ENCODE data around the gene ALLC. TPM values are rescaled to one million over a fixed set of nuclear protein-coding genes. Genes with fewer than 3 reads are reported as not detected.
"Not testable (repeated sequence)": the region's sequence is repeated elsewhere in the genome, so short reads cannot be mapped to it uniquely, and the experiment has no call there.

The ALLC gene
- total and polyA plus RNA-seq, 2 experiments from 2014 or later, result not detected

DNA sequence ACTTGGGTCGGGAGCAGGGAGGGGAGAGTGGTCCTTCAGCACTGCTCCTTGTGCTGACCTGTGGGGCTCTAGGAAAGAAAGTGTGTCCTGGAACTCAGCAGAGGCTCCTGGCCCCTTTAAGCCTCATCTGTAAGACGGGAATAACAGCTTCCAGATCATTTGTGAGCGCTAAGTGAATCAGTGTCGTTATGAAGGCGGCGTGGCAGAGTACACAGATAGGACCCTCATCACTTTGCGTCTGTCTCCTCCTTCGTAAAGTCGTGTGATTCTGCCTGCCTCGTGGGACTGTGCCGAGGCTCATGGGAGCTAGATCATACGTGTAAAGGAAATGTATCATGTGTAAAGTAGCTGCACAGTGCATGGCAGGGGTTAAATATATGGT, 44.5 kb upstream of the ALLC start:
- no peaks in the 10 kb centered on the region for H3K9me3 ChIP-seq (ENCODE audit: low read depth)
- WGBS (ENCODE audit: low lambda C conversion rate, missing lambda C conversion rate), result 94% methylated on average over 12 of the region's 12 CpGs
- DNase-seq (ENCODE audit: low spot score), result no peak
- TF ChIP-seq EZH2phosphoT487 (IDR thresholded peaks at IDR 0.05; ENCODE audit: low read depth, severe bottlenecking, unreplicated experiment) (no peak), EZH2 (IDR thresholded peaks at IDR 0.05; ENCODE audit: borderline replicate concordance) (no peak)
- TF ChIP-seq, protein P1, sequence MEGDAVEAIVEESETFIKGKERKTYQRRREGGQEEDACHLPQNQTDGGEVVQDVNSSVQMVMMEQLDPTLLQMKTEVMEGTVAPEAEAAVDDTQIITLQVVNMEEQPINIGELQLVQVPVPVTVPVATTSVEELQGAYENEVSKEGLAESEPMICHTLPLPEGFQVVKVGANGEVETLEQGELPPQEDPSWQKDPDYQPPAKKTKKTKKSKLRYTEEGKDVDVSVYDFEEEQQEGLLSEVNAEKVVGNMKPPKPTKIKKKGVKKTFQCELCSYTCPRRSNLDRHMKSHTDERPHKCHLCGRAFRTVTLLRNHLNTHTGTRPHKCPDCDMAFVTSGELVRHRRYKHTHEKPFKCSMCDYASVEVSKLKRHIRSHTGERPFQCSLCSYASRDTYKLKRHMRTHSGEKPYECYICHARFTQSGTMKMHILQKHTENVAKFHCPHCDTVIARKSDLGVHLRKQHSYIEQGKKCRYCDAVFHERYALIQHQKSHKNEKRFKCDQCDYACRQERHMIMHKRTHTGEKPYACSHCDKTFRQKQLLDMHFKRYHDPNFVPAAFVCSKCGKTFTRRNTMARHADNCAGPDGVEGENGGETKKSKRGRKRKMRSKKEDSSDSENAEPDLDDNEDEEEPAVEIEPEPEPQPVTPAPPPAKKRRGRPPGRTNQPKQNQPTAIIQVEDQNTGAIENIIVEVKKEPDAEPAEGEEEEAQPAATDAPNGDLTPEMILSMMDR (IDR thresholded peaks at IDR 0.05; ENCODE audit: poor library complexity), result no peak
- H3K27ac ChIP-seq, result no peak overlapping the region
- no peak overlapping the region for H2AFZ ChIP-seq
- no peaks in the 10 kb centered on the region for H3K27me3 ChIP-seq
- no peaks in the 10 kb centered on the region for H3K4me1 ChIP-seq (ENCODE audit: insufficient read depth)
- H3K9me2 ChIP-seq (replicated peaks; ENCODE audit: insufficient read depth), result no peaks in the 10 kb centered on the region
- no peaks in the 10 kb centered on the region for H4K20me1 ChIP-seq (ENCODE audit: insufficient read depth, poor library complexity, severe bottlenecking)
- no peak overlapping the region for H3K4me2 ChIP-seq
- no peak overlapping the region for H3K4me3 ChIP-seq
- H3K36me3 ChIP-seq (replicated peaks; ENCODE audit: insufficient read depth, low read depth), result no peaks in the 10 kb centered on the region
- H3K79me2 ChIP-seq, result no peaks in the 10 kb centered on the region

DNA sequence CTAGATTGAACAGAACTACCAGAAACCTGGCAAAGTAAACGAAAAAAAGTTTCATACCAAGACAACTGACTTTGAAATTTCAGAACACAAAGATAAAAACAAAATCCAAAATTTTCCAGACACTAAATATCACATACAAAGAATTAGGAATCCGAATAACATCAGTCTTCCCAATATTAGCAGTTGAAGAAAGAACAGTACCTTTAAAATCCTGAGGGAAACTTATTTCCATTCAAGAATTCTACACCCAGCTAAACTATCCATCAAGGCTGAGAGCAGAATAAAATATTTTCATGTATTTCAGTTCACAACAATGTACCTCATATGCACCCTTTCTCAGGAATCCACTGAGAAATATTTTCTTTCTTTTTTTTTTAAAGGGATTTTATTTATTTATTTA, 43.3 kb upstream of the ALLC start:
- H3K4me3 ChIP-seq; H3K4me1 ChIP-seq (ENCODE audit: insufficient read depth); H3K36me3 ChIP-seq (replicated peaks; ENCODE audit: insufficient read depth, low read depth); H3K9me2 ChIP-seq (replicated peaks; ENCODE audit: insufficient read depth); H3K9me3 ChIP-seq (ENCODE audit: low read depth); H2AFZ ChIP-seq; H3K27me3 ChIP-seq; H3K27ac ChIP-seq; H3K79me2 ChIP-seq; H3K4me2 ChIP-seq; DNase-seq (ENCODE audit: low spot score); H4K20me1 ChIP-seq (ENCODE audit: insufficient read depth, poor library complexity, severe bottlenecking): not testable (repeated sequence)
- WGBS (ENCODE audit: low lambda C conversion rate, missing lambda C conversion rate), result 84% methylated on average over 2 of the region's 2 CpGs

DNA sequence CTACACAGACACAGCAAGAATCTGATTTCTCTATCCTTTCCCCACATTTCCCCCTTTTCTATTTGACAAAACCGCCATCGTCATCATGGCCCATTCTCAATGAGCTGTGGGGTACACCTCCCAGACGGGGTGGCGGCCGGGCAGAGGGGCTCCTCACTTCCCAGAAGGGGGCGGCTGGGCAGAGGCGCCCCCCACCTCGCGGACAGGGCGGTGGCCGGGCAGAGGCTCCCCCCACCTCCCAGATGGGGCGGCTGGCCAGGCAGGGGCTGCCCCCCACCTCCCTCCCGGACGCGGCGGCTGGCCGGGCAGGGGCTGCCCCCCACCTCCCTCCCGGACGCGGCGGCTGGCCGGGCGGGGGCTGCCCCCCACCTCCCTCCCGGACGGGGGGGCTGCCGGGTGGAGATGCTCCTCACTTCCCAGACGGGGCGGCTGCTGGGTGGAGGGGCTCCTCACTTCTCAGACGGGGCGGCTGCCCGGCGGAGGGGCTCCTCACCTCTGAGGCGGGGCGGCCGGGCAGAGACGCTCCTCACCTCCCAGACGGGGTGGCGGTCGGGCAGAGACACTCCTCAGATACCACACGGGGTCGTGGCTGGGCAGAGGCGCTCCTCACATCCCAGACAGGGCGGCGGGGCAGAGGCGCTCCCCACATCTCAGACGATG, 42.3 kb upstream of the ALLC start:
- not testable (repeated sequence) for H3K4me2 ChIP-seq; H3K4me1 ChIP-seq (ENCODE audit: insufficient read depth); H3K27me3 ChIP-seq; H3K4me3 ChIP-seq; H3K36me3 ChIP-seq (replicated peaks; ENCODE audit: insufficient read depth, low read depth); H3K27ac ChIP-seq; H4K20me1 ChIP-seq (ENCODE audit: insufficient read depth, poor library complexity, severe bottlenecking); H3K9me2 ChIP-seq (replicated peaks; ENCODE audit: insufficient read depth); H3K9me3 ChIP-seq (ENCODE audit: low read depth); H2AFZ ChIP-seq; H3K79me2 ChIP-seq; DNase-seq (ENCODE audit: low spot score)
- 98% methylated on average over 6 of the region's 46 CpGs for WGBS (ENCODE audit: low lambda C conversion rate, missing lambda C conversion rate)

- H3K27ac ChIP-seq; H3K4me1 ChIP-seq (ENCODE audit: insufficient read depth); H3K27me3 ChIP-seq; H4K20me1 ChIP-seq (ENCODE audit: insufficient read depth, poor library complexity, severe bottlenecking); H2AFZ ChIP-seq; H3K9me3 ChIP-seq (ENCODE audit: low read depth); H3K36me3 ChIP-seq (replicated peaks; ENCODE audit: insufficient read depth, low read depth); H3K4me2 ChIP-seq; H3K79me2 ChIP-seq; H3K4me3 ChIP-seq; H3K9me2 ChIP-seq (replicated peaks; ENCODE audit: insufficient read depth); DNase-seq (ENCODE audit: low spot score): not testable (repeated sequence)
- WGBS (ENCODE audit: low lambda C conversion rate, missing lambda C conversion rate), result 96% methylated on average over 21 of the region's 25 CpGs
These were observed 41.4 kb upstream of the ALLC start for GRCh38 chr2:3616435-3617197.

- Histone ChIP-seq H4K20me1 (ENCODE audit: insufficient read depth, poor library complexity, severe bottlenecking) (no peaks in the 10 kb centered on the region), H3K4me2 (no peak overlapping the region), H3K4me3 (no peak overlapping the region), H3K9me3 (ENCODE audit: low read depth) (no peaks in the 10 kb centered on the region), H3K4me1 (ENCODE audit: insufficient read depth) (no peaks in the 10 kb centered on the region), H3K79me2 (no peaks in the 10 kb centered on the region), H3K27me3 (no peaks in the 10 kb centered on the region), H3K9me2 (replicated peaks; ENCODE audit: insufficient read depth) (no peaks in the 10 kb centered on the region), H2AFZ (no peak overlapping the region), H3K36me3 (replicated peaks; ENCODE audit: insufficient read depth, low read depth) (no peaks in the 10 kb centered on the region), H3K27ac (no peak overlapping the region)
- no peak for DNase-seq (ENCODE audit: low spot score)
- TF ChIP-seq EZH2phosphoT487 (IDR thresholded peaks at IDR 0.05; ENCODE audit: low read depth, severe bottlenecking, unreplicated experiment) (no peak), EZH2 (IDR thresholded peaks at IDR 0.05; ENCODE audit: borderline replicate concordance) (no peak)
- TF ChIP-seq, protein P1 (IDR thresholded peaks at IDR 0.05; ENCODE audit: poor library complexity), result no peak
- WGBS (ENCODE audit: low lambda C conversion rate, missing lambda C conversion rate), result 98% methylated on average over 21 of the region's 21 CpGs
These were observed 40.7 kb upstream of the ALLC start for GRCh38 chr2:3617198-3617890.

All from hepatocyte (in vitro differentiated cells).